ENCODE data around the gene GPD1L. TPM values are rescaled to one million over a fixed set of nuclear protein-coding genes. Genes with fewer than 3 reads are reported as not detected.
A peak's percentile ranks its signal among the peaks of the same experiment; 100 is the strongest.
"Not testable (repeated sequence)": the region's sequence is repeated elsewhere in the genome, so short reads cannot be mapped to it uniquely, and the experiment has no call there.

The GPD1L gene
- total RNA-seq, 1 donor from 2014 or later, result 18.9 TPM

DNA sequence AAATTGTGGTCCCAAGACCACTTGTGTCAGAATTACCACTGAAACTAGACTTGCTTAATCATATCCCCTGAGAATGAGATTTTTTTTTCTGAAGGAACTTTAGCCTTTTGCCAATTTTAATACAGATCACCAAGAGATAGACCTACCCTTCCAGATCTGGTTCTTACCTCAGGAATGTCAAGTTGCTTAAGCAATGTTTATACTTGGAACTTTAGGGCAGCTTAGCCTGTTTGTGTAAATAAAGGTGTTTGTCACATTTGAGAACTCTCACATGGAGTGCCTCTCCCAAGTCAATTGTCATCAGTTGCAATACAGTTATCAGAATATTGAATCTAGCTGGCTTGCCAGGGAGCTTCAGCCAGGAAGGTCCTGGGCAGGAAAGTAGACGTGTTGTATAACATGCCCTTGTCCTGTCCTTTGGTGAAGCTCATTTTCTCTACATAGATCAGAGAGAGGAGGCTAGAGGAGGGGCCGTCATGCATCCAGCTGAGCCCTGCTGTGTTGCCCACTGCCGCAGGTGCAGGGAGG lies 3.9 kb downstream of the GPD1L start:
- Mint-ChIP-seq H3K4me3 (ENCODE audit: low read depth) (no peak overlapping the region), H3K27me3 (ENCODE audit: low read depth) (no peaks in the 10 kb centered on the region), H3K27ac (no peak overlapping the region), H3K9me3 (peaks cover 7% of the 10 kb centered on the region), H3K36me3 (ENCODE audit: low read depth) (peaks cover 18% of the 10 kb centered on the region), H3K4me1 (ENCODE audit: low read depth) (peaks cover 57% of the 10 kb centered on the region)
- DNase-seq (ENCODE audit: low spot score), result no peak
- intact Hi-C loops (cut with micrococcal nuclease), result loop anchor here (10.0 kb wide), 2 partner anchors 125 to 355 kb away; partner anchors contain the start of genes OSBPL10 and ZNF860

DNA sequence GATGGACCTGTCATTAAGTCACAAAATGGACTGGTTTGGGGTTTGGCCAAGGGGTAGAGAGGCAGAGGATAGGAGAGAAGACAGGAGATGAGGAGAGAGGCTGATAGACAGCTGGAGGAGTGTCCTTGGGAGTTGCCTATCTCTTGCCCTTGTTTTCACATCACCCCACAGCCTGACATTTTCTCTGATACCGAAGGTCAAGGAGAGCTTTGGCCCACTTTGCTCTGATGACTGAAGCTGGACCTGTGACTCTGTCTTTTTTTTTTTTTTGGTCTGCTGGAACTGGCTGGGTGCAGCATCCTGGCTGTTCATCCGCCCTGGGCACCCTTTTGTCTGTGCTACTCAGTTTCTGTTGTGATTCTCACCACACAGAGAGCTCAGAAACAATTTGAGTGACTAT lies 5.1 kb downstream of the GPD1L start:
- no peak overlapping the region for H3K27ac Mint-ChIP-seq

DNA sequence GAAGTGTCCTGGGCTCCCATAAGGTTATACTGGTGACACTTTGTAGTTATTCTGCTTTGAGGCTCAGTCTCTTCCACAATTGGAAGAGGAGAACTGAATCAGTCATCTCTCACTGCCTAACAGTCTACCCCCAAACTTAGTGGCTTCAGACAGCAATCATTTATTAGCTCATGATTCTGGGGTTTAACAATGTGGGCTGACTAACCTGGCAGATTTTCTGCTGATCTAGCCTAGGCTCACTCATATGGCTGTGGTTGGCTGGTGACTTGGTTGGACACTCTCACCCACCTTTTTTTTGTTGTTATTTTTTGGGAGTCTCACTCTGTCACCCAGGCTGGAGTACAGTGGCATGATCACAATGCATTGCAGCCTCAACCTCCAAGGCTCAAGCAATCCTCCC lies 7.1 kb downstream of the GPD1L start:
- peaks cover 8% of the 10 kb centered on the region for H3K9me3 Mint-ChIP-seq
- DNase-seq (ENCODE audit: low spot score), result no peak
- peaks cover 25% of the 10 kb centered on the region for H3K36me3 Mint-ChIP-seq (ENCODE audit: low read depth)
- no peak overlapping the region for H3K4me3 Mint-ChIP-seq (ENCODE audit: low read depth)
- peaks cover 50% of the 10 kb centered on the region for H3K4me1 Mint-ChIP-seq (ENCODE audit: low read depth)
- no peaks in the 10 kb centered on the region for H3K27me3 Mint-ChIP-seq (ENCODE audit: low read depth)
- H3K27ac Mint-ChIP-seq, result peak overlapping the region; percentile 86
- intact Hi-C loops (cut with micrococcal nuclease), result loop anchor here (10.0 kb wide), 2 partner anchors 129 to 359 kb away; partner anchors contain the start of genes OSBPL10 and ZNF860

More for the DNA sequence above, 5.1 kb downstream of the GPD1L start:
- Mint-ChIP-seq H3K9me3 (peaks cover 8% of the 10 kb centered on the region), H3K36me3 (ENCODE audit: low read depth) (peaks cover 25% of the 10 kb centered on the region), H3K27me3 (ENCODE audit: low read depth) (no peaks in the 10 kb centered on the region), H3K4me3 (ENCODE audit: low read depth) (no peak overlapping the region), H3K4me1 (ENCODE audit: low read depth) (peaks cover 55% of the 10 kb centered on the region)
- no peak for DNase-seq (ENCODE audit: low spot score)
- intact Hi-C loops (cut with micrococcal nuclease), result loop anchor here (10.0 kb wide), 2 partner anchors 127 to 357 kb away; partner anchors contain the start of genes OSBPL10 and ZNF860

DNA sequence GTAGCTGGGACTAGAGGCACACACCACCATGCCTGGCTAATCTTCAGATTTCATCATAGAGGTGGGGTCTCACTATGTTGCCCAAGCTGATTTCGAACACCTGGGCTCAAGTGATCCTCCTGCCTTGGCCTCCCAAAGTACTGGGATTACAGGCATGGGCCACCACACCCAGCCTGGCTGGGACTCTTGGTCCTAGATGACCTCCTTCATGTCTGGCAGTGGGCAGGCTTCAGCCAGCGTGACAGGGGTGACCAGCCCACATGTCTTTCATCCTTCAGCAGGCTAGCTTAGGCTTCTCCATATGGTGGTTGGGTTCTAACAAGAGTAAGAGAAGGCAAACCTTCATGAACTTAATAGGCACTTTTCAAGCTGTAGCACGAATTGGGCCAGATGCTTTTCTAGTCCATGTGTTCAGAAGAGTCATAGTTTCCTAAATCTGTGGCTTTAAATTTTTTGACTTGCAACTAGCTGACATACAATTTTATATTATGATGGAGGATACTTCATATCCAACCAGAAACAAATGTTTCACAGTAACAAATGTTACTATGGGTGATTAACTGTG lies 7.6 kb downstream of the GPD1L start:
- H3K9me3 Mint-ChIP-seq, result peaks cover 8% of the 10 kb centered on the region
- peaks cover 54% of the 10 kb centered on the region for H3K4me1 Mint-ChIP-seq (ENCODE audit: low read depth)
- intact Hi-C loops (cut with micrococcal nuclease), result loop anchor here (1.0 to 10.0 kb wide), 3 partner anchors 8 to 359 kb away; partner anchors contain the start of genes GPD1L, OSBPL10 and ZNF860
- H3K36me3 Mint-ChIP-seq (ENCODE audit: low read depth), result peaks cover 25% of the 10 kb centered on the region
- H3K4me3 Mint-ChIP-seq (ENCODE audit: low read depth), result peak overlapping the region; percentile 72
- no peak for DNase-seq (ENCODE audit: low spot score)
- no peaks in the 10 kb centered on the region for H3K27me3 Mint-ChIP-seq (ENCODE audit: low read depth)
- H3K27ac Mint-ChIP-seq, result peak overlapping the region; percentile 86

DNA sequence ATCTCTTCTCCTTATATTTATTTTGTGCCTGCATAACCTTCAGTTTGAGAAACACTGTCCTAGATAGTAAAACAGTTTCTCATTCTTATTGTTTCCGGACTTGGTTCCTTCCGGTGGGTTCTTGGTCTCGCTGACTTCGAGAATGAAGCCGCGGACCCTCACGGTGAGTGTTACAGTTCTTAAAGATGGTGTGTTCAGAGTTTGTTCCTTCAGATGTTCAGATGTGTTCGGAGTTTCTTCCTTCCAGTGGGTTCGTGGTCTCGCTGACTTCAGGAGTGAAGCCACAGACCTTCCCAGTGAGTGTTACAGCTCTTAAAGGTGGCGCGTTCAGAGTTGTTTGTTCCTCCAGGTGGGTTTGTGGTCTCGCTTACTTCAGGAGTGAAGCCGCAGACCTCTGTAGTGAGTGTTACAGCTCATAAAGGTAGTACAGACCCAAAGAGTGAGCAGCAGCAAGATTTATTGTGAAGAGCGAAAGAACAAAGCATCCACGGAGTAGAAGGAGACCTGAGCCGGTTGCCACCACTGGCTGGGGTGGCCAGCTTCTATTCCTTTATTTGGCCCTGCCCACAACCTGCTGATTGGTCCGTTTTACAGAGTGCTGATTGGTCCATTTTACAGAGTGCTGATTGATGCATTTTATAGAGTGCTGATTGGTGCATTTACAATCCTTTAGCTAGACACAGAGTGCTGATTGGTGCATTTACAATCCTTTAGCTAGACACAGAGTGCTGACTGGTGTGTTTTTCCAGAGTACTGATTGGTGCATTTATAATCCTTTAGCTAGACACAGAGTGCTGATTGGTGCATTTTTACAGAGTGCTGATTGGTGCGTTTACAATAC lies 8.3 kb downstream of the GPD1L start:
- not testable (repeated sequence) for H3K9me3 Mint-ChIP-seq

DNA sequence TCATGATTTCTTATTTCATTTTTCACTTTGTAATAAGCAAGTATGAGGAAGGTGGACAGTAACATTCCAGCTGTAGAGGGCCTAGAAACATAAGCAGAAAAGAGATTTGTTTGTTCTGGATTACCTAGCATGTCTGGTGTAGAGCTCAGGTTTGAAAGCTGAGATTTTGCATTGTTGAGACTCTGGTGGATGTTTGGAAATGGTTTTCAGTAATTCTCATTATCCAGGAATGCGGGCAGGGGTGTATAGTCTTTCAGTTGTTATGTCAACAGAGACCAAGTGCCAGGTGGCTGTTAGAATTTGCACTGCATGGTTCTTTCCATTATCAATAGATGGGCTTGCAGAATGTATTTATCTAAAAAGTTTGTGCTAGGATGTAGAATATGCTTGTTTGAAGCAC lies 10.9 kb downstream of the GPD1L start:
- H3K9me3 Mint-ChIP-seq, result peaks cover 8% of the 10 kb centered on the region
- H3K27ac Mint-ChIP-seq, result no peak overlapping the region
- peaks cover 41% of the 10 kb centered on the region for H3K4me1 Mint-ChIP-seq (ENCODE audit: low read depth)
- H3K36me3 Mint-ChIP-seq (ENCODE audit: low read depth), result peaks cover 14% of the 10 kb centered on the region
- H3K4me3 Mint-ChIP-seq (ENCODE audit: low read depth), result no peak overlapping the region
- peaks cover 2% of the 10 kb centered on the region for H3K27me3 Mint-ChIP-seq (ENCODE audit: low read depth)
- DNase-seq (ENCODE audit: low spot score), result no peak
- intact Hi-C loops (cut with micrococcal nuclease), result loop anchor here (10.0 kb wide), 2 partner anchors 133 to 363 kb away; partner anchors contain the start of genes OSBPL10 and ZNF860

More for the DNA sequence above, 8.3 kb downstream of the GPD1L start:
- intact Hi-C loops (cut with micrococcal nuclease), result loop anchor here (1.0 to 10.0 kb wide), 3 partner anchors 8 to 360 kb away; partner anchors contain the start of genes GPD1L, OSBPL10 and ZNF860
- not testable (repeated sequence) for H3K27me3 Mint-ChIP-seq (ENCODE audit: low read depth)
- peak overlapping the region; percentile 72 for H3K4me3 Mint-ChIP-seq (ENCODE audit: low read depth)
- H3K27ac Mint-ChIP-seq, result peak overlapping the region; percentile 86
- DNase-seq (ENCODE audit: low spot score), result peak; percentile 68
- peaks cover 57% of the 10 kb centered on the region for H3K4me1 Mint-ChIP-seq (ENCODE audit: low read depth)
- peaks cover 21% of the 10 kb centered on the region for H3K36me3 Mint-ChIP-seq (ENCODE audit: low read depth)

DNA sequence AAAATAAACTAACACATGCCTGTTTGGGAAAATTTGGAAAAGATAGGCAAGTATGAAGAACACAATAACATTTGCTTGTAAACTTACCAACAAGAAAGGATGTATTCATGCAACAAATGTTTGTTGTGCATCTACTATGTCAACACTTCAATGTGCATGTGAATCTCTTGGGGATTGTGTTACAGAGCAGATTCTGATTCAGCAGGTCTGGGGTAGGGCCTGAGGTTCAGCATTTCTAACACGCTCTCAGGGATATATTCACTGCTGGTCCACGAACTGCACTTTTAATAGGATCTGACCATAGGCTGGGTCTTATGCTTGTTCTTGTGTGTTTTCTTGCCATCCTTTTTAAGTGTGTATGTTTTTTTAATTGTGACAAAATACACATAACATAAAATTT lies 11.8 kb downstream of the GPD1L start:
- Mint-ChIP-seq H3K4me3 (ENCODE audit: low read depth) (no peak overlapping the region), H3K27me3 (ENCODE audit: low read depth) (peaks cover 2% of the 10 kb centered on the region), H3K36me3 (ENCODE audit: low read depth) (peaks cover 14% of the 10 kb centered on the region), H3K4me1 (ENCODE audit: low read depth) (peaks cover 37% of the 10 kb centered on the region), H3K9me3 (peaks cover 8% of the 10 kb centered on the region), H3K27ac (no peak overlapping the region)
- DNase-seq (ENCODE audit: low spot score), result no peak
- intact Hi-C loops (cut with micrococcal nuclease), result loop anchor here (10.0 kb wide), 2 partner anchors 133 to 363 kb away; partner anchors contain the start of genes OSBPL10 and ZNF860

DNA sequence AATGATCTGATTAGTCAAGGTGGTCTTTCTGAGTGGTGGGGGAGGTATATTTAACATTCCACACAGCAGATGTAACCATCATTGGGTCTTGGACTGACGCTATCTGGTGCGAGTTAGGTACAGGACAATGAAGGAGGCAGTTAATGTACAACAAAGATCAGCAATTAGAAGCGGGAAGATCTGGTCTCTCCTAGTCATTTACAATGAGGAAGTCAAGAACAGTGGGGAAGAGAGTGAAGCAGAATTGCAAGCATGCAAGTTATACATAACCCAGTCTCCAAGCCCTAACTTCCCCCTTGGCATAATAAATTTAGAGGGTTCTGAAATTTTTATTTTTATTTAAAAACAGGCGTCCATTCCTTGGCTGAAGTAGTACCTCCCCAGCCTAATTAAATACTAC lies 14.1 kb downstream of the GPD1L start:
- H3K27me3 Mint-ChIP-seq (ENCODE audit: low read depth), result peaks cover 2% of the 10 kb centered on the region
- peaks cover 15% of the 10 kb centered on the region for H3K4me1 Mint-ChIP-seq (ENCODE audit: low read depth)
- intact Hi-C loops (cut with micrococcal nuclease), result no loop called here
- H3K36me3 Mint-ChIP-seq (ENCODE audit: low read depth), result peaks cover 6% of the 10 kb centered on the region
- no peak overlapping the region for H3K4me3 Mint-ChIP-seq (ENCODE audit: low read depth)
- DNase-seq (ENCODE audit: low spot score), result no peak
- H3K27ac Mint-ChIP-seq, result no peak overlapping the region
- H3K9me3 Mint-ChIP-seq, result no peaks in the 10 kb centered on the region

DNA sequence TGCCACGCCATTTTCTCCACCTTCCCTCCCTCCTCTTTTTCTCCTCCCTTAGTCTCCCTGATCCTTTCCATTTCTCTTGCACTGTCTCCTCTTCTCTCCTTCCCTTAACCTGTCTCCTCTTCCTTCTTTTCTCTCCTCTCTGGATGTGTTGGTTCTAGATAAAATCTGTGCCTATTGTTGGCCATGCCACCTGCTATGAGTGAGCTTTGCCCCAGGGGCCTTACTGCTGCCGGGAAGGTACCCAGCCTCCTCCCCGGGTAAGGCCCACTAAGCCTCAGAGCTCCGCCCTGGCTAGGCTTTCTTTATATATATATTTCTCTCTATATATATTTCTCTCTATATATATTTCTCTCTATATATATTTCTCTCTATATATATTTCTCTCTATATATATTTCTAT lies 14.7 kb downstream of the GPD1L start:
- peaks cover 4% of the 10 kb centered on the region for H3K36me3 Mint-ChIP-seq (ENCODE audit: low read depth)
- H3K9me3 Mint-ChIP-seq, result no peaks in the 10 kb centered on the region
- intact Hi-C loops (cut with micrococcal nuclease), result no loop called here
- no peak overlapping the region for H3K27ac Mint-ChIP-seq
- H3K4me1 Mint-ChIP-seq (ENCODE audit: low read depth), result peaks cover 18% of the 10 kb centered on the region
- no peak overlapping the region for H3K4me3 Mint-ChIP-seq (ENCODE audit: low read depth)
- DNase-seq (ENCODE audit: low spot score), result no peak
- H3K27me3 Mint-ChIP-seq (ENCODE audit: low read depth), result peaks cover 2% of the 10 kb centered on the region

DNA sequence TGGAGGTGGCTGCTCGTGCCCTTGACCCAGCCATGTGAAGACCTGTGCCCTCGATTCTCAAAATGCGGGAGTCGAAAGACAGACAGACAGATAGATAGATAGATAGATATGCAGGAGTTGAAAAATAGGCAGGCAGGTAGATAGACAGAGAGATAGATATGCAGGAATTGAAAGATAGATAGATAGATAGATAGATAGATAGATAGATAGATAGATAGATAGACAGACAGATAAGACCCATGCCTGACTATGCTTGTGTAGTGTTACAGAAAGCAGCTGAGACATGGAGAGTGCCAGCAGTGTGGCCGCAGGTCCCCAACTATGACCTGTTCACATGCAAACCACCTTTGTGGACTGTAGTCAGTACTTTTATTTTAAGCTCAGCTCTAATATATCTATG lies 17.2 kb downstream of the GPD1L start:
- H3K27me3 Mint-ChIP-seq (ENCODE audit: low read depth), result peaks cover 2% of the 10 kb centered on the region
- H3K4me1 Mint-ChIP-seq (ENCODE audit: low read depth), result peaks cover 24% of the 10 kb centered on the region
- H3K4me3 Mint-ChIP-seq (ENCODE audit: low read depth), result no peak overlapping the region
- peaks cover 3% of the 10 kb centered on the region for H3K36me3 Mint-ChIP-seq (ENCODE audit: low read depth)
- H3K9me3 Mint-ChIP-seq, result no peaks in the 10 kb centered on the region
- no peak overlapping the region for H3K27ac Mint-ChIP-seq
- intact Hi-C loops (cut with micrococcal nuclease), result no loop called here
- no peak for DNase-seq (ENCODE audit: low spot score)

DNA sequence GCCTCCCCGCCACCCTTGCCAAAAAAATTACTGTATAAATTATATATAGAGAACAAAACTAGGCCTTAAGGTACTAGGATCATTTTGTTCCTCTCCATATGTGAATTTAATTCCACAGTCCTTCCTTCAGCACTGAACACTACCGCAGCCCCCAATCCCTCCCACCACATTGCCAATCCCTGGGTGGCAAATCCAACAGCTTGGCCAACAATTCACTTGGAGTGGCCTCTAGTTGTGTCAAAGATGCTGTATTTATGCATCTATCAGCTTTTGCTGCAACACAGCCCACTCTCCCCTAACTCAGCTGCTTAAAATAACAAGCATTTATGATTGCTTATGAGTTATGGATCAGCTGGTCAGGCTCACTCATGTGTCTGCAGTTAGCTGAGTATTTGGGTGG lies 18.6 kb downstream of the GPD1L start:
- H3K27ac Mint-ChIP-seq, result no peak overlapping the region
- intact Hi-C loops (cut with micrococcal nuclease), result no loop called here
- no peak overlapping the region for H3K4me3 Mint-ChIP-seq (ENCODE audit: low read depth)
- H3K27me3 Mint-ChIP-seq (ENCODE audit: low read depth), result peaks cover 2% of the 10 kb centered on the region
- H3K9me3 Mint-ChIP-seq, result no peaks in the 10 kb centered on the region
- no peak for DNase-seq (ENCODE audit: low spot score)
- peaks cover 20% of the 10 kb centered on the region for H3K4me1 Mint-ChIP-seq (ENCODE audit: low read depth)
- peaks cover 8% of the 10 kb centered on the region for H3K36me3 Mint-ChIP-seq (ENCODE audit: low read depth)

DNA sequence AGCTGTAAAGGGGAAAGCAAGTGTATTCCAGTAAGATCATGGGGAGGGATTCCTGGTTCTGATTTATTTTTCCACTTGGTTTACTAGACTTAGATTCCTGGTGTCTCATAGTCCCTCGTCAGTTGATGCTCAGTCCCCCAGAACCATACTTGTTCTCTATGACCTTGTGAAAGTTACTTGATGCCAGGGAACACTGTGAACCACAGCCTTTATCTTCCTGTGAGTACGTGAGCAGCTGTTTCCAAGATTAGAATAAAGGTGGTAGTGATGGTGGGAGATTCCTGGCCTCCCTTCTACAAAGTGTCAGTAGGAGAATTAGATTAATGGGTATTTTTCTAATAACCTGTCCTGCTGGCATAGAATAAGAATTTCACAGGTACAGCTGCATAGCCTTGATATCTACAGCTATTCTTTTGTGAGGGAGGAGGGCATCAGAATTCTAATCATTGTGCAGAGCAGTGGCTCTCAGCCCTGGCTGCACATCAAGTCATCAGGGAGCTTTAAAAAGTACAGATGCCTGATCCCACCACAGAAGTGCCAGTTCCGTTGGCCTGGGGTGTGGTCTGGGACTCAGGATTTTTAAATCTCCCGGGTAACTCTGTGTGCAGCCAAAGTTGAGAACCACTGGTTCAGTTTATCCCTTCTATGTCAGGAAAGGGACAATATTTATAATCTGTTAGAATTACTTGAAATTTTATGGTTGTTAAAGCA lies 20.0 kb downstream of the GPD1L start:
- DNase-seq (ENCODE audit: low spot score), result no peak
- Mint-ChIP-seq H3K9me3 (no peaks in the 10 kb centered on the region), H3K27ac (no peak overlapping the region), H3K27me3 (ENCODE audit: low read depth) (no peaks in the 10 kb centered on the region), H3K36me3 (ENCODE audit: low read depth) (peaks cover 20% of the 10 kb centered on the region), H3K4me1 (ENCODE audit: low read depth) (peaks cover 20% of the 10 kb centered on the region), H3K4me3 (ENCODE audit: low read depth) (no peak overlapping the region)
- intact Hi-C loops (cut with micrococcal nuclease), result no loop called here

Data from activated T-helper 2 cell treated with anti-CD3 and anti-CD28 coated beads, Interferon-gamma antibody, Interleukin-2, Interleukin-4, amounts not matched to agents 10 μg/mL and 5 μg/mL and 100 μg/mL, durations not matched to agents 14 hours and 24 hours and 36 hours (primary cell).